C4-2B (cell line): ENCODE measurements around the gene BRWD1.

Source experiments
- ZFX ChIP-seq: fragments of 450-650 bp; IDR thresholded peaks from 2 replicates; pipeline ENCODE4 v1.6.1; 2017
- TF ChIP-seq, protein P1 (sequence below): fragments of 450-650 bp; conservative IDR thresholded peaks from 2 replicates; pipeline ENCODE4 v1.5.1; 2017; ENCODE audit warnings: mild to moderate bottlenecking

DNA sequence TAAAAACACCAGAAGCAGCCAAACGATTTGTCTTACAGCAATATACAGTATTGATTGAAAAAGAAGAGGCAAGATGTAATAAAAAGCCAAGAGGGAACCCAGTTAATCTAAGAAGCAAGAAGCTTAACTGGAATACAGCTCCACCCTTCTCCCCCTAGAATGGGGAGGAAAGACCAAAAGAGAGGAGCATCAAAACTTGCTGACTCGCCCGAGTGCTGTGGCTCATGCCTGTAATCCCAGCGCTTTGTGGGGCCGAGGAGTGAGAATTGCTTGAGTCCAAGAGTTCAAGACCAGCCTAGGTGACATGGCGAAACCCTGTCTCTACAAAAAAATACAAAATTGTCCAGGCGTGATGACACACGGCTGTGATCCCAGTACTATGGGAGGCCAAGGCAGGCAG, 32.2 kb downstream of the BRWD1 start:
- TF ChIP-seq, protein P1, sequence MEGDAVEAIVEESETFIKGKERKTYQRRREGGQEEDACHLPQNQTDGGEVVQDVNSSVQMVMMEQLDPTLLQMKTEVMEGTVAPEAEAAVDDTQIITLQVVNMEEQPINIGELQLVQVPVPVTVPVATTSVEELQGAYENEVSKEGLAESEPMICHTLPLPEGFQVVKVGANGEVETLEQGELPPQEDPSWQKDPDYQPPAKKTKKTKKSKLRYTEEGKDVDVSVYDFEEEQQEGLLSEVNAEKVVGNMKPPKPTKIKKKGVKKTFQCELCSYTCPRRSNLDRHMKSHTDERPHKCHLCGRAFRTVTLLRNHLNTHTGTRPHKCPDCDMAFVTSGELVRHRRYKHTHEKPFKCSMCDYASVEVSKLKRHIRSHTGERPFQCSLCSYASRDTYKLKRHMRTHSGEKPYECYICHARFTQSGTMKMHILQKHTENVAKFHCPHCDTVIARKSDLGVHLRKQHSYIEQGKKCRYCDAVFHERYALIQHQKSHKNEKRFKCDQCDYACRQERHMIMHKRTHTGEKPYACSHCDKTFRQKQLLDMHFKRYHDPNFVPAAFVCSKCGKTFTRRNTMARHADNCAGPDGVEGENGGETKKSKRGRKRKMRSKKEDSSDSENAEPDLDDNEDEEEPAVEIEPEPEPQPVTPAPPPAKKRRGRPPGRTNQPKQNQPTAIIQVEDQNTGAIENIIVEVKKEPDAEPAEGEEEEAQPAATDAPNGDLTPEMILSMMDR, result no peak
- no peak for TF ChIP-seq ZFX
